ENCODE results near the gene SLC10A2. TPM values are rescaled to one million over a fixed set of nuclear protein-coding genes. Genes with fewer than 3 reads are reported as not detected.
"Not testable (repeated sequence)": the region's sequence is repeated elsewhere in the genome, so short reads cannot be mapped to it uniquely, and the experiment has no call there.

SLC10A2 gene
- total and polyA plus RNA-seq, 4 donors: not detected

GRCh38 chr13:103104340-103104739 lies 38.1 kb upstream of the SLC10A2 start:
- 87% methylated on average over 5 of the region's 5 CpGs for WGBS
- Histone ChIP-seq H3K27me3 (ENCODE audit: control insufficient read depth in 4 of 4, insufficient read depth in 4 of 4, low read length in 3 of 4) (peaks cover 0 to 2% (median 0%) of the 10 kb centered on the region in 4 donors), H3K9me3 (ENCODE audit: control insufficient read depth in 4 of 4, low read length in 3 of 4) (no peaks in the 10 kb centered on the region), H3K4me1 (ENCODE audit: control insufficient read depth in 4 of 4, insufficient read depth in 4 of 4, low read length in 3 of 4) (no peaks in the 10 kb centered on the region), H3K9ac (ENCODE audit: low read depth in 1 of 2, low read length in 2 of 2) (no peak overlapping the region), H3K4me3 (ENCODE audit: low read depth in 1 of 3, low read length in 3 of 3) (no peak overlapping the region), H3K27ac (ENCODE audit: low read depth in 1 of 2, low read length in 2 of 2) (no peak overlapping the region), H3K36me3 (ENCODE audit: control insufficient read depth in 4 of 4, insufficient read depth in 3 of 4, low read depth in 1 of 4, low read length in 3 of 4) (no peaks in the 10 kb centered on the region)
- TF ChIP-seq NR2F2 (IDR thresholded peaks at IDR 0.05) (no peak), GABPA (IDR thresholded peaks at IDR 0.05 in 1 of 2, conservative IDR thresholded peaks at IDR 0.05 in 1 of 2) (no peak), JUND (IDR thresholded peaks at IDR 0.05) (no peak), HNF4A (conservative IDR thresholded peaks at IDR 0.05) (no peak), HNF4G (IDR thresholded peaks at IDR 0.05) (no peak), MAX (IDR thresholded peaks at IDR 0.05) (no peak), YY1 (IDR thresholded peaks at IDR 0.05) (no peak), SP1 (IDR thresholded peaks at IDR 0.05) (no peak), FOXA1 (IDR thresholded peaks at IDR 0.05) (no peak), EGR1 (IDR thresholded peaks at IDR 0.05; ENCODE audit: low read depth in 2 of 2) (no peak), RXRA (IDR thresholded peaks at IDR 0.05) (no peak), TAF1 (conservative IDR thresholded peaks at IDR 0.05) (no peak), CTCF (IDR thresholded peaks at IDR 0.05; ENCODE audit: low read depth, low read length, missing input control) (no peak), FOXA2 (IDR thresholded peaks at IDR 0.05) (no peak), RAD21 (IDR thresholded peaks at IDR 0.05) (no peak)
- TF ChIP-seq, protein P1, sequence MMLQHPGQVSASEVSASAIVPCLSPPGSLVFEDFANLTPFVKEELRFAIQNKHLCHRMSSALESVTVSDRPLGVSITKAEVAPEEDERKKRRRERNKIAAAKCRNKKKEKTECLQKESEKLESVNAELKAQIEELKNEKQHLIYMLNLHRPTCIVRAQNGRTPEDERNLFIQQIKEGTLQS (IDR thresholded peaks at IDR 0.05): no peak
- TF ChIP-seq, protein P2, sequence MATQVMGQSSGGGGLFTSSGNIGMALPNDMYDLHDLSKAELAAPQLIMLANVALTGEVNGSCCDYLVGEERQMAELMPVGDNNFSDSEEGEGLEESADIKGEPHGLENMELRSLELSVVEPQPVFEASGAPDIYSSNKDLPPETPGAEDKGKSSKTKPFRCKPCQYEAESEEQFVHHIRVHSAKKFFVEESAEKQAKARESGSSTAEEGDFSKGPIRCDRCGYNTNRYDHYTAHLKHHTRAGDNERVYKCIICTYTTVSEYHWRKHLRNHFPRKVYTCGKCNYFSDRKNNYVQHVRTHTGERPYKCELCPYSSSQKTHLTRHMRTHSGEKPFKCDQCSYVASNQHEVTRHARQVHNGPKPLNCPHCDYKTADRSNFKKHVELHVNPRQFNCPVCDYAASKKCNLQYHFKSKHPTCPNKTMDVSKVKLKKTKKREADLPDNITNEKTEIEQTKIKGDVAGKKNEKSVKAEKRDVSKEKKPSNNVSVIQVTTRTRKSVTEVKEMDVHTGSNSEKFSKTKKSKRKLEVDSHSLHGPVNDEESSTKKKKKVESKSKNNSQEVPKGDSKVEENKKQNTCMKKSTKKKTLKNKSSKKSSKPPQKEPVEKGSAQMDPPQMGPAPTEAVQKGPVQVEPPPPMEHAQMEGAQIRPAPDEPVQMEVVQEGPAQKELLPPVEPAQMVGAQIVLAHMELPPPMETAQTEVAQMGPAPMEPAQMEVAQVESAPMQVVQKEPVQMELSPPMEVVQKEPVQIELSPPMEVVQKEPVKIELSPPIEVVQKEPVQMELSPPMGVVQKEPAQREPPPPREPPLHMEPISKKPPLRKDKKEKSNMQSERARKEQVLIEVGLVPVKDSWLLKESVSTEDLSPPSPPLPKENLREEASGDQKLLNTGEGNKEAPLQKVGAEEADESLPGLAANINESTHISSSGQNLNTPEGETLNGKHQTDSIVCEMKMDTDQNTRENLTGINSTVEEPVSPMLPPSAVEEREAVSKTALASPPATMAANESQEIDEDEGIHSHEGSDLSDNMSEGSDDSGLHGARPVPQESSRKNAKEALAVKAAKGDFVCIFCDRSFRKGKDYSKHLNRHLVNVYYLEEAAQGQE (IDR thresholded peaks at IDR 0.05): no peak
- TF ChIP-seq, protein P3, sequence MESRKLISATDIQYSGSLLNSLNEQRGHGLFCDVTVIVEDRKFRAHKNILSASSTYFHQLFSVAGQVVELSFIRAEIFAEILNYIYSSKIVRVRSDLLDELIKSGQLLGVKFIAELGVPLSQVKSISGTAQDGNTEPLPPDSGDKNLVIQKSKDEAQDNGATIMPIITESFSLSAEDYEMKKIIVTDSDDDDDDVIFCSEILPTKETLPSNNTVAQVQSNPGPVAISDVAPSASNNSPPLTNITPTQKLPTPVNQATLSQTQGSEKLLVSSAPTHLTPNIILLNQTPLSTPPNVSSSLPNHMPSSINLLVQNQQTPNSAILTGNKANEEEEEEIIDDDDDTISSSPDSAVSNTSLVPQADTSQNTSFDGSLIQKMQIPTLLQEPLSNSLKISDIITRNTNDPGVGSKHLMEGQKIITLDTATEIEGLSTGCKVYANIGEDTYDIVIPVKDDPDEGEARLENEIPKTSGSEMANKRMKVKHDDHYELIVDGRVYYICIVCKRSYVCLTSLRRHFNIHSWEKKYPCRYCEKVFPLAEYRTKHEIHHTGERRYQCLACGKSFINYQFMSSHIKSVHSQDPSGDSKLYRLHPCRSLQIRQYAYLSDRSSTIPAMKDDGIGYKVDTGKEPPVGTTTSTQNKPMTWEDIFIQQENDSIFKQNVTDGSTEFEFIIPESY (IDR thresholded peaks at IDR 0.05): no peak
- DNase-seq (ENCODE audit: low spot score): no peak

GRCh38 chr13:103103456-103103855 lies 37.2 kb upstream of the SLC10A2 start:
- H3K9me3 ChIP-seq (ENCODE audit: control insufficient read depth in 4 of 4, low read length in 3 of 4); H3K36me3 ChIP-seq (ENCODE audit: control insufficient read depth in 4 of 4, insufficient read depth in 3 of 4, low read depth in 1 of 4, low read length in 3 of 4); H3K4me3 ChIP-seq (ENCODE audit: low read depth in 1 of 3, low read length in 3 of 3); H3K27me3 ChIP-seq (ENCODE audit: control insufficient read depth in 4 of 4, insufficient read depth in 4 of 4, low read length in 3 of 4); H3K9ac ChIP-seq (ENCODE audit: low read depth in 1 of 2, low read length in 2 of 2); DNase-seq (ENCODE audit: low spot score); H3K27ac ChIP-seq (ENCODE audit: low read depth in 1 of 2, low read length in 2 of 2); H3K4me1 ChIP-seq (ENCODE audit: control insufficient read depth in 4 of 4, insufficient read depth in 4 of 4, low read length in 3 of 4): not testable (repeated sequence)
- WGBS: 85% methylated on average over 6 of the region's 6 CpGs
